ENCODE results near the gene CHAT.

Gene CHAT

DNA sequence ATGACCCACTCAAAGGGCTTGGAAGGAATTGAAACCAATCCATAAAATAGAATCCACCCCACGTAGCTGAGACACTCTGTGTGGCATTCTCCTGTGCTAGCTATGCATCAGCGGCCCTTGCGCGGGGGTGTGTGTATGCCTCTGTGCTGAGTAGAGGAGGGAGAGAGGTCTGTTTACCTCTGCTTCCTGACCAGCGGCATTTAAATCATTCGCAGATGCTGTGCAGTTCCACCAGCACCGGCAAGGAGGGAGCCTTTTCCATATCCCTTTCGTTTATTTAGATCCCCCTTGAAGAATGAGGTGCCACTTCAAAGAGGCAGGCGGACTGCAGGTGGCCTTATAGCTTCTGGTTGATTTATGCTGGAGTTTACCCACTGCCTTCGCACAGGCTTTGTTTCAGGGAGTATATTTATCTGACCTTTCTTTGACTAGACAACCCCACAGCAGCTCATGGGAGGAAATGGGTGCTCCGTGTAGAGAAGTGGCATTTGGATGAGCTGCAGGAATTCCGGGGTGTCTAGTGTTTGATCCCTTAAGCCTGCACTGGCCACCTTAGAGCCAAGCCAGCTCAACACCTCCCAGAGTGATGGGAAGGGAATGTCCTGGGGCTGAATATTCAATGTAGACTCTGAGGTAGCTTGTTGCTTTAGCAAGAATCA lies 77.0 kb downstream of the CHAT start:
- DNase-seq, result no peak

- DNase-seq, result no peak
Measured at GRCh38 chr10:49691588-49691987, 77.8 kb downstream of the CHAT start.

DNA sequence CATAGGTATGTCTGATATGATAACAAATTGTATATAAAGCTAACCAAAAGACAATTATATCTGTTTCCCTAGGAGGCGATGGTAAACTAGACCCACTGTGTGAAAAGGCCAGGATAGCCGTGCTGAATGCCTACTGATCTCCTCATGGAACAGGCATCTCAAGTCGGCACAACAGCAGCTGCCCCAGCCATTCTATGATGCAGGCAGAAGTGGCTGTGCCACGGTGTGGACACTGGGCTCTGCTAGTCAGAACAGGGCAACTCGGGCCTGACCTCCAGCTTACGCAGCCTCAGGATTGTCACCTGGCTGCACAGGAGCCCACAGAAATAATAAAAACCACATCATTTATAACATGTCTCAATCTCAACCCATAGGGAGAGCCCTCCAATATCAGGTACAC lies 80.6 kb downstream of the CHAT start:
- no peak for DNase-seq

DNA sequence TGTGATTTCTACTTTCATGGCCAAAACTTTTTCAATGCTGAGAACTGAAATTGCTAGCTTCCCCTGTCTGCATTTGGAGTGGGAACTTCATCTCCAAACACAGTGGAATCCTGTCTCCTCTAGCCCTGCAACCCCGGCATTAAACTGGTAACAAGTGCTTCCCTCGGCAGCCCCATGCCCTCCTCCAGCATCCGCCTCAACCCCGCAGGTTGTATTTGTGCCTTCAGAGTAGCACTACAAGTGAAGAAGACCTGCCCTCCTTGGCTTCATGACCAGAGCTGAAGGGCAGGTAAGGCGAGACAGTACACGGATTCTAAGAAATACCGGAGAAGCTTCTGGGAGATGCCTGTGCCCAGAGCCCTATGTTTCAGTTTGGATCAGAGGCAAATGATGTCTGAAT lies 82.5 kb downstream of the CHAT start:
- DNase-seq, result no peak

GRCh38 chr10:49698679-49699078 lies 84.8 kb downstream of the CHAT start:
- no peak for DNase-seq

DNA sequence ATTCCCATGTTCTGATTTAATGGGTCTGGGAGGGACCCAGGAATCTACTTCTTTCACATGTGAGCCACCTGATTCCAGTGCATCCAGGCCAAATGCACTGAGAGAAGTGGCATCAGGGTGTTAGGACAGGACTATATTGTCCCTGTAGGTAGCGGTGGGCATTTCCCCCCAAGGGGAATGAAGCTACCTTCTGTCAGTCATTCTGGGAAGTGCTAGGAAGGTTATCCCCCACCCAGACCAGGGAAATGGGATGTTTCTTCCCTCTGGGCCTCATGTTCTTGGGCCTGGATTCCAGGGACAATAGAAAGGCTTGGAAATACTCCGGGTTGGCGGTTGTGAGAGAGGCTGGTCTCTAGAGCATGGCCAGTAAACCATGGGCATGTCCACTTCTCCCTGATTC lies 86.4 kb downstream of the CHAT start:
- no peak for DNase-seq

DNA sequence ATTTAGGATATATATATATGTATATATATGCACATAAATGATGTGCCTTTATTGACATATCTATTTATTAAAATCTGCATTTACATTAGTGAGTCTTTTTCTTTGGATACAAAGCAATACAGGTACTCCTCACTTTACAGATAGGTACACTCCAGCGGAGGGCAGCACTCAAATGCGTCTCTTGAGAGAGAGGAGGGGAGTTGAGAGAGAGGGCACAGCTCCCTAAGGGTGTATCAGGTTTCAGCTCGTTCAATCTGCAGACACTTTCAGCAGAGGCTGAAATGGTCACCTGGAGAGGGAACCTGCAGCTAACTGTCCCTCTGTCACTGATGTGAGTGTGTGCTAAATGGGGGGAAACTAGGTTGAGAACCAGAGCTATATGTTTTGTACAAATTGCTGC lies 87.2 kb downstream of the CHAT start:
- no peak for DNase-seq

DNA sequence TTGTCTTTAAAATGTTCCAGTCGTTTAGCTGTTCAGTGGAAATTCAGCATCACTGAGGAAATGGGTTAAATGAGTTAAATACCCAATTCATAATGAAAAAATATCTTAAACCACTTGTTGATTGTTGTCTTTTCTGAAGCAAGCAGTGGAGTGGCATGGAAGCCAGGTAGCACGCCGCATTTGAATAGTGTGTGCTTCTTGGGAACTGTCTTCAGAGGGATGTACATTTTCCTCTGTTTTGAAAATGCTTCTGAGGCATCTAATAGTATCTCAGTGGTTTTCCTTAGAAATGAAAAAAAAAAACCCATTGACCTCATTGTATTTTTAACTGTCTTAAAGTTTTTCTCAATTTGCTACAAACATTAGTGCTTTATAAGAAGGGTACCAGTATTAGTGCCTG lies 93.7 kb downstream of the CHAT start:
- DNase-seq, result no peak

DNA sequence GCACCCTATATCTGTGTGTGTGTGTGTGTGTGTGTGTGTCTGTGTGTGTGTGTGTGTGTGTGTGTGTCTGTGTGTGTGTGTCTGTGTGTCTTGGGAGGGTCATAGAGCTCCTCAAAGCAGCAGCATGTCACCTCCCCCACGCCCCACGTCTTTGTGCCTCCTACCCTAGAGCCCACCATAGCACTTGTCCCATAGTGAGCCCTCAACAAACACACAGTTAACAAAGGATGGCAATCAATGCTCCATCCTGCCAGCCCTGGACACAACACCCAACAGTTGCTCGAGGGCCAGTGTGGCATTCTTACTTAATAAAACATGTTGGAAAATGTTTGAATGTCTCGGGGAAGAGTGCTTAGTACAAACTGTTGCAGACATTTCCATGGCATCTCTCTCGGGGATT lies 96.1 kb downstream of the CHAT start:
- DNase-seq, result no peak

- DNase-seq, result no peak
Measured at GRCh38 chr10:49710966-49711365, 97.1 kb downstream of the CHAT start.

- no peak for DNase-seq
Measured at GRCh38 chr10:49711481-49711880, 97.6 kb downstream of the CHAT start.

DNA sequence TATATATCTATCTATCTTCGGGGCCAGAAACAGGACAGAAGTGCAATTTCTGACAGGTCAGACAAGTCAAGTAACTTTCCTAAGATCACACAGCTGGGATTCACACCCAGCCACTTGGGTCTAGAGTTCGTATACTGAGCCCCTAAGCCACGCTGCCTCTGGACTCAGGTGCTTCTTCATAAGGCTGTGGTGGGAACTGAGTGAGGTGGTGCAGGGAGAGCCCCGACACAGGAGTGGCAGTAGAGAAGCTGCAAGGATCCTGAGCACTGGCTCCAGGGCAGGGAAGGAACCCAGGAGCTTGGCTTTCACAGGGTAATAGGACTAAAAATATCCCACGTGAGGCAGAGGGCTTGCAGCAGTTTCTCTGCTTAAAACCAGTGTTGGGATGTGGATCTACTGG lies 99.4 kb downstream of the CHAT start:
- no peak for DNase-seq
